K562 (cell line): ENCODE data around the gene ST8SIA4. TPM values are rescaled to one million over a fixed set of nuclear protein-coding genes. Genes with fewer than 3 reads are reported as not detected.

ENCODE experiments used
- ATAC-seq: fragments of 200-7000 bp; cut with Tn5 transposase; 3 replicates; pipeline ENCODE4 v1.9.1; 2020; ENCODE audit warnings: moderate library complexity
- BruUV-seq: library from RNA; stranded (reverse); fragments of 400-500 nt; replicated peaks from 2 replicates; lab custom pipeline; 2021; lab: Mats Ljungman, UMichigan
- CTCF ChIA-PET: fragments of 300-600 bp; formaldehyde crosslinking; extraction: SDS; loops from one replicate; lab custom pipeline; 2021; ENCODE audit warnings: low intra/inter-chr PET ratio; lab: Yijun Ruan, JAX
- POLR2A ChIA-PET: fragments of 300-600, 350-650 bp; sonication (Branson Sonifier 250); formaldehyde crosslinking; extraction: SDS; loops from one replicate; lab custom pipeline; 2021; ENCODE audit warnings: antibody characterized with exemption, inconsistent platforms; lab: Yijun Ruan, JAX
- DNase-seq, 4 experiments: peaks; one replicate each; pipeline versions ENCODE4 v3.0.0 to v3.0.0-alpha.2; 2011 to 2018; ENCODE audit warnings: low spot score in 3 of 4, mixed read lengths in 3 of 4; ENCODE audit errors: extremely low read depth in 1 of 4
- FAIRE-seq: peaks from 2 replicates; lab custom pipeline; 2011; peaks lifted over from hg19 to GRCh38; lab: Jason Lieb, UNC
- H2AFZ ChIP-seq: 2 replicates; pipeline ENCODE4 v1.6.0; 2011; ENCODE audit warnings: low read depth, low read length, control low read depth, inconsistent platforms
- H3K27ac ChIP-seq: fragments of 200-600 bp; 3 replicates; pipeline ENCODE4 v1.8.0; 2011; ENCODE audit warnings: low read depth, mild to moderate bottlenecking, control low read depth, inconsistent platforms, low read length, moderate library complexity, mixed read lengths; ENCODE audit errors: extremely low read depth
- H3K27me3 ChIP-seq, 2 experiments: fragments of 300-600 bp in 1 of 2; 2 replicates in 1 of 2; 3 replicates in 1 of 2; pipeline versions ENCODE4 v1.6.0 to v1.8.0; 2011; ENCODE audit warnings: inconsistent platforms in 2 of 2, low read length in 2 of 2, mild to moderate bottlenecking in 1 of 2, mixed read lengths in 1 of 2, moderate library complexity in 1 of 2; ENCODE audit not compliant: control insufficient read depth in 2 of 2, insufficient read depth in 2 of 2
- H3K36me3 ChIP-seq: fragments of 300-600 bp; 3 replicates; pipeline ENCODE4 v1.8.0; 2011; ENCODE audit warnings: mild to moderate bottlenecking, low read length, inconsistent platforms; ENCODE audit not compliant: control insufficient read depth, insufficient read depth
- H3K4me1 ChIP-seq, 2 experiments: fragments of 200-600 bp in 1 of 2; replicated peaks in 1 of 2; 2 replicates in 1 of 2; 3 replicates in 1 of 2; pipeline versions ENCODE4 v1.5.1 to v1.8.0; 2011; ENCODE audit warnings: inconsistent platforms in 2 of 2, low read length in 2 of 2, mild to moderate bottlenecking in 1 of 2, mixed read lengths in 1 of 2, moderate library complexity in 1 of 2; ENCODE audit not compliant: control insufficient read depth in 2 of 2, insufficient read depth in 2 of 2
- H3K4me2 ChIP-seq: 2 replicates; pipeline ENCODE4 v1.6.1; 2011; ENCODE audit warnings: low read length, control low read depth, inconsistent platforms, mixed read lengths; ENCODE audit not compliant: insufficient read depth
- H3K4me3 ChIP-seq: fragments of 200-600 bp; sonication (generic), shearing (Covaris generic); 2 replicates; pipeline ENCODE4 v1.5.1; 2016; ENCODE audit warnings: control low read depth, inconsistent platforms
- H3K79me2 ChIP-seq: fragments of 200-600 bp; 3 replicates; pipeline ENCODE4 v1.8.0; 2011; ENCODE audit warnings: low read length, inconsistent platforms; ENCODE audit not compliant: control insufficient read depth, insufficient read depth
- H3K9ac ChIP-seq, 2 experiments: 2 replicates each; pipeline versions ENCODE4 v1.6.0 to v1.6.1; 2011; ENCODE audit warnings: low read depth in 2 of 2, low read length in 2 of 2, control low read depth in 1 of 2, inconsistent platforms in 1 of 2, mild to moderate bottlenecking in 1 of 2, mixed read lengths in 1 of 2; ENCODE audit not compliant: insufficient read depth in 1 of 2
- H3K9me1 ChIP-seq: one replicate; pipeline ENCODE4 v1.6.0; 2011; ENCODE audit warnings: inconsistent platforms, mild to moderate bottlenecking, low read length, moderate library complexity; ENCODE audit not compliant: control insufficient read depth, insufficient read depth
- H3K9me3 ChIP-seq: replicated peaks from 2 replicates; pipeline ENCODE4 v1.5.1; 2011; ENCODE audit warnings: low read depth, low read length, inconsistent platforms; ENCODE audit not compliant: control insufficient read depth, insufficient read depth
- H4K20me1 ChIP-seq: replicated peaks from 2 replicates; pipeline ENCODE4 v1.6.1; 2011; ENCODE audit warnings: low read length, inconsistent platforms, mixed read lengths; ENCODE audit not compliant: control insufficient read depth, insufficient read depth
- ETV6 ChIP-seq, 3 experiments: fragments of 150-350 bp in 1 of 3; sonication (generic) in 1 of 3; formaldehyde crosslinking in 1 of 3; IDR thresholded peaks; 2 replicates each; pipeline versions ENCODE4 v1.6.1 to v1.8.0; 2014 to 2022; ENCODE audit warnings: borderline replicate concordance in 2 of 3, low read depth in 2 of 3, antibody characterized with exemption in 1 of 3, low read length in 1 of 3, mild to moderate bottlenecking in 1 of 3, missing genetic modification reagents in 1 of 3
- PTTG1 ChIP-seq: fragments of 450-650 bp; IDR thresholded peaks from 2 replicates; pipeline ENCODE4 v1.6.1; 2016; ENCODE audit warnings: low read depth, mild to moderate bottlenecking, missing genetic modification characterization, missing compliant biosample characterization
- RUNX1 ChIP-seq: sonication (generic); IDR thresholded peaks from 2 replicates; pipeline ENCODE4 v1.6.1; 2016; ENCODE audit warnings: antibody characterized with exemption, low read depth
- XRCC4 ChIP-seq: IDR thresholded peaks from one replicate; pipeline ENCODE4 v1.6.1; 2011; ENCODE audit not compliant: insufficient read depth, insufficient read length; ENCODE audit errors: extremely low read depth
- ZNF354B ChIP-seq: fragments of 250-450 bp; sonication (Bioruptor Pico); IDR thresholded peaks from 2 replicates; pipeline ENCODE4 v1.4.0; 2020
- ZNF407 ChIP-seq: fragments of 450-650 bp; IDR thresholded peaks from 2 replicates; pipeline ENCODE4 v1.6.1; 2016; ENCODE audit warnings: low read depth
- ZNF75A ChIP-seq: fragments of 450-650 bp; formaldehyde crosslinking; IDR thresholded peaks from 2 replicates; pipeline ENCODE4 v1.4.0; 2020; ENCODE audit warnings: mild to moderate bottlenecking
- WGBS: fragments of 100-300 bp; shearing (Covaris generic); methylation state at CpG from one replicate; pipeline ENCODE4 v1.1.6; 2016; ENCODE audit warnings: low coverage, mixed read lengths; ENCODE audit not compliant: insufficient coverage; ENCODE audit errors: missing lambda C conversion rate; 5-methylcytosine and 5-hydroxymethylcytosine counted together
- in situ Hi-C: fragments of 300-500 bp; cut with MboI; formaldehyde crosslinking; loops from 4 replicates; pipeline ENCODE4 v1.15.0; 2018; ENCODE audit warnings: inconsistent platforms, mixed read lengths
- intact Hi-C: fragments of 100-400 bp; cut with micrococcal nuclease; formaldehyde crosslinking; loops from 2 replicates; pipeline ENCODE4 v1.14.2; 2022
- polyA plus RNA-seq, 8 experiments: library from polyadenylated mRNA; depleted of rRNA in 4 of 8; stranded (reverse) in 5 of 8; unstranded in 3 of 8; fragments of >200 nt; fragmentation: Nextera tagmentation in 2 of 8; fragmentation: Illumina TruSeq in 1 of 8; extraction: Ambion mirVana in 2 of 8; extraction: Trizol in 1 of 8; gene quantifications; 2 replicates each; pipeline versions ENCODE4 v1.2.1 to v1.2.3, GENCODE V29; 2011 to 2014; ENCODE audit warnings: inconsistent platforms in 1 of 8, missing spikeins in 1 of 8
- total RNA-seq, 7 experiments: library from RNA; depleted of rRNA in 6 of 7; stranded (reverse); fragments of >200 nt in 6 of 7; fragmentation: Illumina TruSeq in 2 of 7; extraction: Trizol in 2 of 7; gene quantifications; 2 replicates each; pipeline versions ENCODE4 v1.2.1 to v1.2.3, GENCODE V29; 2011 to 2021; ENCODE audit warnings: low replicate concordance in 1 of 7

Gene ST8SIA4
- total and polyA plus RNA-seq, 9 of the 15 experiments (the other 6 are each of a cell fraction or from before 2014, with no cell fraction given) = 0.22 to 2.0 (median 0.54) TPM

GRCh38 chr5:100896054-100896453 lies 7.0 kb downstream of the ST8SIA4 start:
- H3K27me3 ChIP-seq = no peaks in the 10 kb centered on the region
- in situ Hi-C loops = no loop called here
- no peak overlapping the region for H2AFZ ChIP-seq
- 4% methylated on average over 2 of the region's 2 CpGs for WGBS
- intact Hi-C loops = no loop called here
- no peak for FAIRE-seq
- H4K20me1 ChIP-seq = no peaks in the 10 kb centered on the region
- CTCF ChIA-PET = no interaction called here
- H3K9ac ChIP-seq = no peak overlapping the region
- H3K36me3 ChIP-seq = no peaks in the 10 kb centered on the region
- no peak overlapping the region for H3K27ac ChIP-seq
- BruUV-seq = no TSS peak
- TF ChIP-seq RUNX1 = no peak
- TF ChIP-seq PTTG1 (tag) = no peak
- no peak for TF ChIP-seq XRCC4
- no peak for TF ChIP-seq ZNF354B (CRISPR knock-in tag)
- no peak for TF ChIP-seq ZNF407
- no peak for TF ChIP-seq ETV6 (IDR thresholded peaks at IDR 0.05; ENCODE audit: borderline replicate concordance in 1 of 2, low read depth in 2 of 2, low read length in 1 of 2)
- TF ChIP-seq ETV6 (CRISPR knock-in tag; IDR thresholded peaks at IDR 0.05; ENCODE audit: borderline replicate concordance) = no peak
- no peak for TF ChIP-seq ZNF75A (CRISPR knock-in tag)
- TF ChIP-seq, all 486 proteins: peak for 0
- POLR2A ChIA-PET = no interaction called here
- no peaks in the 10 kb centered on the region for H3K9me1 ChIP-seq
- DNase-seq = no peak
- ATAC-seq = no peak
- no peaks in the 10 kb centered on the region for H3K79me2 ChIP-seq
- peaks cover 0 to 4% of the 10 kb centered on the region in 2 experiments; a peak in 2 of 5 replicates for H3K4me1 ChIP-seq
- no peak overlapping the region for H3K4me2 ChIP-seq
- H3K9me3 ChIP-seq = no peaks in the 10 kb centered on the region
- no peak overlapping the region for H3K4me3 ChIP-seq
